HG02623 (cell line): ENCODE measurements around the gene TTLL11.
"Not testable (repeated sequence)": the region's sequence is repeated elsewhere in the genome, so short reads cannot be mapped to it uniquely, and the experiment has no call there.

Source experiments
- ATAC-seq: cut with Tn5 transposase; IDR thresholded peaks from one replicate; pipeline ENCODE4 v1.9.1; 2021; ENCODE audit warnings: moderate library complexity; ENCODE audit not compliant: unreplicated experiment

The TTLL11 gene

GRCh38 chr9:122125509-122126330 lies 32.6 kb upstream of the TTLL11 start:
- ATAC-seq, result no peak

- ATAC-seq, result peak; percentile 69
Observed at GRCh38 chr9:122125158-122125508, 32.0 kb upstream of the TTLL11 start.

GRCh38 chr9:122124528-122124927 lies 31.4 kb upstream of the TTLL11 start:
- ATAC-seq, result no peak

- no peak for ATAC-seq
Observed at GRCh38 chr9:122124048-122124447, 30.9 kb upstream of the TTLL11 start.

- ATAC-seq, result no peak
Observed at GRCh38 chr9:122122903-122123632, 30.0 kb upstream of the TTLL11 start.

GRCh38 chr9:122122468-122122867 lies 29.4 kb upstream of the TTLL11 start:
- ATAC-seq, result no peak

- no peak for ATAC-seq
Observed at GRCh38 chr9:122121931-122122330, 28.8 kb upstream of the TTLL11 start.

GRCh38 chr9:122121391-122121790 lies 28.3 kb upstream of the TTLL11 start:
- no peak for ATAC-seq

- no peak for ATAC-seq
Observed at GRCh38 chr9:122120316-122121071, 27.4 kb upstream of the TTLL11 start.

- ATAC-seq, result no peak
Observed at GRCh38 chr9:122119721-122120120, 26.6 kb upstream of the TTLL11 start.

GRCh38 chr9:122119166-122119521 lies 26.0 kb upstream of the TTLL11 start:
- ATAC-seq, result no peak

- ATAC-seq, result no peak
Observed at GRCh38 chr9:122118343-122119165, 25.4 kb upstream of the TTLL11 start.

GRCh38 chr9:122117241-122117640 lies 24.1 kb upstream of the TTLL11 start:
- ATAC-seq, result not testable (repeated sequence)

- ATAC-seq, result no peak
Observed at GRCh38 chr9:122116448-122117173, 23.5 kb upstream of the TTLL11 start.

GRCh38 chr9:122116040-122116439 lies 22.9 kb upstream of the TTLL11 start:
- ATAC-seq, result no peak

- ATAC-seq, result no peak
Observed at GRCh38 chr9:122115176-122116035, 22.3 kb upstream of the TTLL11 start.

GRCh38 chr9:122113574-122113973 lies 20.5 kb upstream of the TTLL11 start:
- no peak for ATAC-seq

- no peak for ATAC-seq
Observed at GRCh38 chr9:122112238-122112637, 19.1 kb upstream of the TTLL11 start.

- ATAC-seq, result no peak
Observed at GRCh38 chr9:122111413-122112085, 18.4 kb upstream of the TTLL11 start.
